ENCODE results near the gene METTL15. TPM values are rescaled to one million over a fixed set of nuclear protein-coding genes. Genes with fewer than 3 reads are reported as not detected.

Gene METTL15
- total RNA-seq, 1 experiment from 2014 or later = 9.1 TPM

DNA sequence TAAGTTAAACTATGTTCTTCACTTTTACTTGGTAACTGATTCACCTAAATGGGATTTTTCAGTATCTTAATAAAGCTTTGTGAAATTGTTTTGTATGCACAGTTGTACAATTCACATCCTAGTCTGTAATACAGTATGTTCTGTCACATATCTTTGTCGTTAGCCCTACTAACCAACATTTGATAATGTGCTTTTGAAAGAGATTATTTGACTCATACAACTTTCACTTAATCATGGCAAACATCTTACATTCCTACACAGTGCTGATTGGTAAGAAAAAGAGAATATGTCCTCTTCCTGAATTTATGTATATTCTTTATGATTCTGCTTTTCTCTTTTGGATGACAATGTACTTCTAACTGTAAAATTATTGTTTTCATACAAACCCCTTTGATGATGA, 234.5 kb downstream of the METTL15 start:
- Histone ChIP-seq H3K27me3 (ENCODE audit: insufficient read depth, low read length) (no peaks in the 10 kb centered on the region), H3K14ac (ENCODE audit: insufficient read depth, low read length) (no peak overlapping the region), H3K4me1 (ENCODE audit: insufficient read depth, low read length) (no peaks in the 10 kb centered on the region), H4K5ac (ENCODE audit: insufficient read length, low read depth, low read length) (no peak overlapping the region), H4K20me1 (ENCODE audit: control insufficient read depth, insufficient read depth, insufficient read length) (no peaks in the 10 kb centered on the region), H3K4me2 (ENCODE audit: insufficient read depth, insufficient read length, low read length) (no peak overlapping the region), H3K27ac (ENCODE audit: insufficient read length, low read depth, low read length) (no peak overlapping the region), H3K9me3 (ENCODE audit: control insufficient read depth, low read depth, low read length) (no peaks in the 10 kb centered on the region), H2BK15ac (ENCODE audit: low read depth, low read length) (no peak overlapping the region), H2BK5ac (ENCODE audit: insufficient read length, low read length) (no peak overlapping the region), H3K79me2 (ENCODE audit: insufficient read depth, low read length) (no peaks in the 10 kb centered on the region), H4K91ac (ENCODE audit: insufficient read length, low read depth, low read length) (no peak overlapping the region), H2BK120ac (ENCODE audit: low read depth, low read length, poor library complexity, severe bottlenecking) (no peak overlapping the region), H2BK12ac (ENCODE audit: insufficient read length, low read depth, low read length) (no peak overlapping the region), H3K23ac (ENCODE audit: insufficient read length, low read depth, low read length) (no peak overlapping the region), H3K56ac (ENCODE audit: insufficient read length, low read depth, low read length) (no peak overlapping the region), H2AFZ (ENCODE audit: low read length) (no peak overlapping the region), H3K79me1 (ENCODE audit: insufficient read depth, low read depth, low read length, poor library complexity, severe bottlenecking) (no peaks in the 10 kb centered on the region), H4K8ac (replicated peaks; ENCODE audit: insufficient read length, low read depth, low read length) (no peak overlapping the region), H3K9ac (ENCODE audit: extremely low read depth, insufficient read length, low read length) (no peak overlapping the region), H2AK5ac (ENCODE audit: insufficient read length, low read length) (no peak overlapping the region), H3K18ac (ENCODE audit: insufficient read length, low read depth, low read length) (no peak overlapping the region), H2BK20ac (ENCODE audit: low read depth, low read length, poor library complexity, severe bottlenecking) (no peak overlapping the region), H3K4ac (ENCODE audit: low read depth, low read length) (no peak overlapping the region), H3K23me2 (ENCODE audit: insufficient read length, low read depth, low read length, poor library complexity, severe bottlenecking) (no peaks in the 10 kb centered on the region), H3T11ph (ENCODE audit: low read length) (no peak overlapping the region)
- H3K27ac Mint-ChIP-seq = no peak overlapping the region
- TF ChIP-seq, protein P1, sequence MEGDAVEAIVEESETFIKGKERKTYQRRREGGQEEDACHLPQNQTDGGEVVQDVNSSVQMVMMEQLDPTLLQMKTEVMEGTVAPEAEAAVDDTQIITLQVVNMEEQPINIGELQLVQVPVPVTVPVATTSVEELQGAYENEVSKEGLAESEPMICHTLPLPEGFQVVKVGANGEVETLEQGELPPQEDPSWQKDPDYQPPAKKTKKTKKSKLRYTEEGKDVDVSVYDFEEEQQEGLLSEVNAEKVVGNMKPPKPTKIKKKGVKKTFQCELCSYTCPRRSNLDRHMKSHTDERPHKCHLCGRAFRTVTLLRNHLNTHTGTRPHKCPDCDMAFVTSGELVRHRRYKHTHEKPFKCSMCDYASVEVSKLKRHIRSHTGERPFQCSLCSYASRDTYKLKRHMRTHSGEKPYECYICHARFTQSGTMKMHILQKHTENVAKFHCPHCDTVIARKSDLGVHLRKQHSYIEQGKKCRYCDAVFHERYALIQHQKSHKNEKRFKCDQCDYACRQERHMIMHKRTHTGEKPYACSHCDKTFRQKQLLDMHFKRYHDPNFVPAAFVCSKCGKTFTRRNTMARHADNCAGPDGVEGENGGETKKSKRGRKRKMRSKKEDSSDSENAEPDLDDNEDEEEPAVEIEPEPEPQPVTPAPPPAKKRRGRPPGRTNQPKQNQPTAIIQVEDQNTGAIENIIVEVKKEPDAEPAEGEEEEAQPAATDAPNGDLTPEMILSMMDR (conservative IDR thresholded peaks at IDR 0.05) = no peak
- peaks cover 9 to 20% (median 11%) of the 10 kb centered on the region in 3 experiments; a peak in 6 of 7 replicates for H3K36me3 Mint-ChIP-seq (ENCODE audit: insufficient read depth in 1 of 3, low read depth in 3 of 3)
- no CpG with 5 or more reads among the region's 1 CpG for WGBS (ENCODE audit: extremely low coverage, insufficient read length, low lambda C conversion rate)
- no peaks in the 10 kb centered on the region for H3K27me3 Mint-ChIP-seq (ENCODE audit: low read depth)
- no peak overlapping the region for H3K4me3 Mint-ChIP-seq
- peaks cover 21 to 23% of the 10 kb centered on the region in 2 experiments for H3K9me3 Mint-ChIP-seq
- peaks cover 5 to 6% of the 10 kb centered on the region in 2 experiments; a peak in 1 of 4 replicates for H3K4me1 Mint-ChIP-seq
- DNase-seq = no peak
